PFSK-1 (cell line): ENCODE results near the gene CHRNA3.

Experiments
- FOXP2 ChIP-seq: optimal IDR thresholded peaks from 2 replicates; pipeline ENCODE3; 2011; ENCODE audit warnings: borderline replicate concordance, control low read depth, inconsistent platforms; ENCODE audit not compliant: insufficient read depth; ENCODE audit errors: extremely low read length, extremely low read depth
- POLR2AphosphoS5 ChIP-seq: IDR thresholded peaks from 2 replicates; pipeline ENCODE4 v1.6.1; 2012; ENCODE audit warnings: low read depth, mild to moderate bottlenecking, control low read depth, low read length, moderate library complexity
- REST ChIP-seq, 2 experiments: IDR thresholded peaks; 2 replicates each; pipeline versions ENCODE4 v1.6.1 to v1.8.0; 2011 to 2012; ENCODE audit warnings: low read depth in 2 of 2, low read length in 2 of 2, control low read depth in 1 of 2, inconsistent platforms in 1 of 2, mild to moderate bottlenecking in 1 of 2, moderate library complexity in 1 of 2; ENCODE audit not compliant: insufficient read depth in 1 of 2
- SIN3A ChIP-seq: IDR thresholded peaks from 2 replicates; pipeline ENCODE4 v1.6.1; 2012; ENCODE audit warnings: mild to moderate bottlenecking, low read length, moderate library complexity, borderline replicate concordance; ENCODE audit not compliant: insufficient read depth

GRCh38 chr15:78663703-78664102, 42.9 kb upstream of the CHRNA3 start:
- TF ChIP-seq POLR2AphosphoS5 (no peak), FOXP2 (no peak), REST (IDR thresholded peaks at IDR 0.05; ENCODE audit: insufficient read depth in 1 of 2, low read depth in 2 of 2, low read length in 2 of 2) (no peak), SIN3A (no peak)
